Endothelial cell of umbilical vein (primary cell): ENCODE measurements around the gene PKD1L1. TPM values are rescaled to one million over a fixed set of nuclear protein-coding genes. Genes with fewer than 3 reads are reported as not detected.

Experiments used
- BruUV-seq: library from RNA; stranded (reverse); fragments of 400-500 nt; replicated peaks from 2 replicates; lab custom pipeline; 2021; lab: Mats Ljungman, UMichigan
- CTCF ChIA-PET: fragments of 300-600, 350-600 bp; sonication (Branson Sonifier 250); formaldehyde crosslinking; loops from one replicate; lab custom pipeline; 2021; ENCODE audit warnings: antibody characterized with exemption, inconsistent platforms; lab: Charles Lee
- POLR2A ChIA-PET: fragments of 300-600, 350-600 bp; sonication (Branson Sonifier 250); formaldehyde crosslinking; loops from one replicate; lab custom pipeline; 2021; ENCODE audit warnings: antibody characterized with exemption, inconsistent platforms; lab: Charles Lee
- DNase-seq: peaks from one replicate; pipeline ENCODE4 v3.0.0-alpha.2; 2011; ENCODE audit warnings: low read depth, low spot score
- FAIRE-seq: peaks from 2 replicates; lab custom pipeline; 2011; peaks lifted over from hg19 to GRCh38; lab: Jason Lieb, UNC
- H2AFZ ChIP-seq: 2 replicates; pipeline ENCODE4 v1.6.0; 2012; ENCODE audit warnings: low read depth, low read length, control low read depth, inconsistent platforms
- H3K27ac ChIP-seq: 2 replicates; pipeline ENCODE4 v1.5.1; 2011; ENCODE audit warnings: low read depth, mild to moderate bottlenecking, control low read depth, low read length, moderate library complexity; ENCODE audit not compliant: insufficient read depth
- H3K27me3 ChIP-seq, 2 experiments: 2 replicates each; pipeline versions ENCODE4 v1.6.0 to v1.6.1; 2011; ENCODE audit warnings: low read length in 2 of 2, mixed read lengths in 1 of 2; ENCODE audit not compliant: control insufficient read depth in 2 of 2, insufficient read depth in 2 of 2
- H3K36me3 ChIP-seq, 2 experiments: 2 replicates in 1 of 2; 3 replicates in 1 of 2; pipeline ENCODE4 v1.5.1; 2011; ENCODE audit warnings: low read length in 2 of 2, mild to moderate bottlenecking in 1 of 2, moderate library complexity in 1 of 2; ENCODE audit not compliant: control insufficient read depth in 2 of 2, insufficient read depth in 2 of 2; ENCODE audit errors: extremely low read depth in 1 of 2
- H3K4me1 ChIP-seq: 3 replicates; pipeline ENCODE4 v1.5.1; 2011; ENCODE audit warnings: mild to moderate bottlenecking, low read length; ENCODE audit not compliant: control insufficient read depth, insufficient read depth; ENCODE audit errors: extremely low read depth
- H3K4me2 ChIP-seq: 2 replicates; pipeline ENCODE4 v1.6.1; 2011; ENCODE audit warnings: low read length, control low read depth, mixed read lengths; ENCODE audit not compliant: insufficient read depth
- H3K4me3 ChIP-seq, 3 experiments: fragments of 200-600 bp in 1 of 3; sonication (generic), shearing (Covaris generic) in 1 of 3; replicated peaks in 1 of 3; 2 replicates each; pipeline ENCODE4 v1.5.1; 2011 to 2016; ENCODE audit warnings: control low read depth in 3 of 3, low read length in 3 of 3, mild to moderate bottlenecking in 2 of 3, inconsistent platforms in 1 of 3, low read depth in 1 of 3, moderate library complexity in 1 of 3; ENCODE audit not compliant: insufficient read depth in 1 of 3
- H3K79me2 ChIP-seq: 2 replicates; pipeline ENCODE4 v1.6.0; 2012; ENCODE audit warnings: low read length, inconsistent platforms; ENCODE audit not compliant: control insufficient read depth, insufficient read depth
- H3K9ac ChIP-seq: replicated peaks from 2 replicates; pipeline ENCODE3; 2011; ENCODE audit warnings: low read length, control low read depth; ENCODE audit not compliant: insufficient read depth; ENCODE audit errors: extremely low read depth
- H3K9me1 ChIP-seq: replicated peaks from 3 replicates; pipeline ENCODE4 v1.6.0; 2011; ENCODE audit warnings: mild to moderate bottlenecking, low read length; ENCODE audit not compliant: control insufficient read depth, insufficient read depth; ENCODE audit errors: extremely low read depth
- H3K9me3 ChIP-seq: replicated peaks from 2 replicates; pipeline ENCODE4 v1.5.1; 2012; ENCODE audit warnings: low read length, inconsistent platforms; ENCODE audit not compliant: control insufficient read depth, insufficient read depth
- H4K20me1 ChIP-seq: replicated peaks from 2 replicates; pipeline ENCODE3; 2011; ENCODE audit warnings: mild to moderate bottlenecking, low read length; ENCODE audit not compliant: control insufficient read depth, insufficient read depth; ENCODE audit errors: extremely low read depth
- EZH2 ChIP-seq: IDR thresholded peaks from 2 replicates; pipeline ENCODE4 v1.6.1; 2012; ENCODE audit warnings: borderline replicate concordance, low read depth, mild to moderate bottlenecking, moderate library complexity, low read length, inconsistent platforms; ENCODE audit not compliant: severe bottlenecking
- FOS ChIP-seq: IDR thresholded peaks from 2 replicates; pipeline ENCODE4 v1.6.1; 2011; ENCODE audit warnings: mild to moderate bottlenecking, low read length, moderate library complexity, borderline replicate concordance; ENCODE audit not compliant: insufficient read depth
- GATA2 ChIP-seq: IDR thresholded peaks from 2 replicates; pipeline ENCODE4 v1.7.0; 2011; ENCODE audit warnings: low read depth, mild to moderate bottlenecking, moderate library complexity, mixed read lengths, low read length; ENCODE audit not compliant: insufficient read length, insufficient read depth
- JUN ChIP-seq: IDR thresholded peaks from 2 replicates; pipeline ENCODE4 v1.6.1; 2011; ENCODE audit warnings: borderline replicate concordance, low read depth; ENCODE audit not compliant: insufficient read length, insufficient read depth
- MYC ChIP-seq: IDR thresholded peaks from one replicate; pipeline ENCODE4 v1.6.1; 2011; ENCODE audit warnings: mild to moderate bottlenecking, low read depth, low read length
- POLR2A ChIP-seq: IDR thresholded peaks from 2 replicates; pipeline ENCODE4 v1.6.1; 2012; ENCODE audit warnings: low read depth, mild to moderate bottlenecking, control low read depth, low read length
- POLR2AphosphoS5 ChIP-seq: IDR thresholded peaks from 2 replicates; pipeline ENCODE4 v1.6.1; 2012; ENCODE audit warnings: low read depth, mild to moderate bottlenecking, control low read depth, low read length, moderate library complexity; ENCODE audit not compliant: insufficient read depth
- dilution Hi-C: fragments of 300-500 bp; cut with MboI; formaldehyde crosslinking; loops from one replicate; pipeline ENCODE4 v1.15.0; 2019; ENCODE audit warnings: low sequenced_read_pairs; ENCODE audit not compliant: extremely low pct_ligation_motif_present
- intact Hi-C: fragments of 100-400 bp; cut with micrococcal nuclease; formaldehyde crosslinking; loops from one replicate; pipeline ENCODE4 v1.10.0; 2022
- polyA plus RNA-seq, 4 experiments: library from polyadenylated mRNA; depleted of rRNA in 3 of 4; stranded (reverse) in 3 of 4; unstranded in 1 of 4; fragments of >200 nt; gene quantifications; 2 replicates each; pipeline versions ENCODE4 v1.2.1 to v1.2.3, GENCODE V29; 2011 to 2012; ENCODE audit warnings: missing spikeins in 1 of 4
- total RNA-seq: library from RNA; stranded (reverse); gene quantifications from 2 replicates; pipeline ENCODE4 v1.2.3, GENCODE V29; 2021
- TF ChIP-seq, protein P1 (sequence below): IDR thresholded peaks from 2 replicates; pipeline ENCODE4 v1.6.1; 2011; ENCODE audit not compliant: insufficient read depth, insufficient read length
- TF ChIP-seq, protein P2 (sequence below), 2 donors: IDR thresholded peaks; 1 replicate in 1 of 2; 2 replicates in 1 of 2; pipeline ENCODE4 v1.5.1; 2011; ENCODE audit warnings: low read length in 2 of 2, mild to moderate bottlenecking in 2 of 2, moderate library complexity in 2 of 2, control low read depth in 1 of 2, inconsistent platforms in 1 of 2, low read depth in 1 of 2; ENCODE audit not compliant: insufficient read depth in 1 of 2; ENCODE audit errors: extremely low read depth in 1 of 2

Gene PKD1L1
- total and polyA plus RNA-seq, 2 donors (not counting 3 experiments of a cell fraction or from before 2014, with no cell fraction given) = 4.1 to 5.9 TPM

DNA sequence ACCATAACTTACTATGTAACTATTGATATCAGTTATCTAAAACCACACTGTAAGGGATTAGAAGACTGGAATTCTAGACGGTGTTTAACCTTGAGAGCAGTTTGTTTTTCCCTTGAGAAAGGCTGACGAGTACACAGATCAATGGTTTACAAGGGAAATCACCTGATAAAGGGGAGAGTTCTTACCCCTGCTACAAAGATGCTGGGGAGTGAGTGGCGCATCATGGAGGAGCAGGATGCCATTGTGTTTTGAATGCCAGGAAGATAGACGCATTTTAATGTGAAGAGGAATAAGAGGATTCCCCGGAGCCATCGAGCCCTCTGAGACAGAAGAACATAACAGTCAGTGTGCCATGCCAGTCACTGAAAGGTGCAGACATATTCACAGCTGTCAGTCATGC lies 145.2 kb downstream of the PKD1L1 start:
- Histone ChIP-seq H3K27ac (no peak overlapping the region), H4K20me1 (no peaks in the 10 kb centered on the region), H3K9me3 (no peaks in the 10 kb centered on the region), H3K36me3 (no peaks in the 10 kb centered on the region), H3K79me2 (no peaks in the 10 kb centered on the region), H3K9ac (no peak overlapping the region), H3K27me3 (no peaks in the 10 kb centered on the region), H3K4me2 (no peak overlapping the region), H3K4me1 (peaks cover 31% of the 10 kb centered on the region), H3K9me1 (no peaks in the 10 kb centered on the region), H3K4me3 (no peak overlapping the region), H2AFZ (no peak overlapping the region)
- POLR2A ChIA-PET = no interaction called here
- no peak for TF ChIP-seq POLR2AphosphoS5
- TF ChIP-seq, protein P1, sequence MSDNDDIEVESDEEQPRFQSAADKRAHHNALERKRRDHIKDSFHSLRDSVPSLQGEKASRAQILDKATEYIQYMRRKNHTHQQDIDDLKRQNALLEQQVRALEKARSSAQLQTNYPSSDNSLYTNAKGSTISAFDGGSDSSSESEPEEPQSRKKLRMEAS = no peak
- TF ChIP-seq JUN = no peak
- TF ChIP-seq, protein P2, sequence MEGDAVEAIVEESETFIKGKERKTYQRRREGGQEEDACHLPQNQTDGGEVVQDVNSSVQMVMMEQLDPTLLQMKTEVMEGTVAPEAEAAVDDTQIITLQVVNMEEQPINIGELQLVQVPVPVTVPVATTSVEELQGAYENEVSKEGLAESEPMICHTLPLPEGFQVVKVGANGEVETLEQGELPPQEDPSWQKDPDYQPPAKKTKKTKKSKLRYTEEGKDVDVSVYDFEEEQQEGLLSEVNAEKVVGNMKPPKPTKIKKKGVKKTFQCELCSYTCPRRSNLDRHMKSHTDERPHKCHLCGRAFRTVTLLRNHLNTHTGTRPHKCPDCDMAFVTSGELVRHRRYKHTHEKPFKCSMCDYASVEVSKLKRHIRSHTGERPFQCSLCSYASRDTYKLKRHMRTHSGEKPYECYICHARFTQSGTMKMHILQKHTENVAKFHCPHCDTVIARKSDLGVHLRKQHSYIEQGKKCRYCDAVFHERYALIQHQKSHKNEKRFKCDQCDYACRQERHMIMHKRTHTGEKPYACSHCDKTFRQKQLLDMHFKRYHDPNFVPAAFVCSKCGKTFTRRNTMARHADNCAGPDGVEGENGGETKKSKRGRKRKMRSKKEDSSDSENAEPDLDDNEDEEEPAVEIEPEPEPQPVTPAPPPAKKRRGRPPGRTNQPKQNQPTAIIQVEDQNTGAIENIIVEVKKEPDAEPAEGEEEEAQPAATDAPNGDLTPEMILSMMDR (IDR thresholded peaks at IDR 0.05; ENCODE audit: extremely low read depth in 1 of 2, insufficient read depth in 1 of 2, low read depth in 1 of 2, low read length in 2 of 2) = no peak
- TF ChIP-seq MYC = no peak
- no peak for TF ChIP-seq POLR2A
- TF ChIP-seq FOS = no peak
- TF ChIP-seq EZH2 = no peak
- no peak for TF ChIP-seq GATA2
- DNase-seq (no peak), FAIRE-seq (no peak)
- dilution Hi-C loops (no loop called here), intact Hi-C loops (no loop called here)
- no TSS peak for BruUV-seq
- CTCF ChIA-PET = interaction anchor here (1.8 kb wide), 1 partner anchor 143 kb away, joined by 4 read pairs; no protein-coding TSS in a partner anchor
